CD14-positive monocyte (primary cell): ENCODE measurements around the gene OSBPL1A. TPM values are rescaled to one million over a fixed set of nuclear protein-coding genes. Genes with fewer than 3 reads are reported as not detected.

Source experiments
- DNase-seq, 3 donors: peaks; one replicate each; pipeline ENCODE4 v3.0.0-alpha.2; 2011 to 2022
- H2AFZ ChIP-seq: 2 replicates; pipeline ENCODE4 v1.6.0; 2012; ENCODE audit warnings: mild to moderate bottlenecking, low read depth, low read length, inconsistent platforms; ENCODE audit not compliant: insufficient read depth, poor library complexity, severe bottlenecking
- H3K27ac ChIP-seq, 2 donors: 1 replicate in 1 of 2; 2 replicates in 1 of 2; pipeline ENCODE4 v1.5.1; 2012 to 2013; ENCODE audit warnings: low read length in 2 of 2, control low read depth in 1 of 2, inconsistent platforms in 1 of 2, low read depth in 1 of 2, mild to moderate bottlenecking in 1 of 2
- H3K27me3 ChIP-seq, 2 donors: one replicate each; pipeline versions ENCODE4 v1.6.0 to v1.6.1; 2011 to 2013; ENCODE audit warnings: low read length in 2 of 2; ENCODE audit not compliant: control insufficient read depth in 2 of 2, insufficient read depth in 2 of 2
- H3K36me3 ChIP-seq, 2 donors: replicated peaks in 1 of 2; 1 replicate in 1 of 2; 2 replicates in 1 of 2; pipeline versions ENCODE4 v1.5.1 to v1.6.1; 2012 to 2013; ENCODE audit warnings: low read length in 2 of 2, control low read depth in 1 of 2, inconsistent platforms in 1 of 2, mild to moderate bottlenecking in 1 of 2; ENCODE audit not compliant: insufficient read depth in 2 of 2, control insufficient read depth in 1 of 2
- H3K4me1 ChIP-seq, 2 donors: 1 replicate in 1 of 2; 2 replicates in 1 of 2; pipeline versions ENCODE4 v1.5.1 to v1.6.1; 2012 to 2013; ENCODE audit warnings: low read length in 2 of 2, control low read depth in 1 of 2, inconsistent platforms in 1 of 2, mild to moderate bottlenecking in 1 of 2, moderate library complexity in 1 of 2; ENCODE audit not compliant: insufficient read depth in 2 of 2, control insufficient read depth in 1 of 2
- H3K4me2 ChIP-seq: replicated peaks from 2 replicates; pipeline ENCODE3; 2012; ENCODE audit warnings: low read length, moderate library complexity, mild to moderate bottlenecking; ENCODE audit not compliant: poor library complexity, severe bottlenecking; ENCODE audit errors: extremely low read depth
- H3K4me3 ChIP-seq, 3 experiments: fragments of 200-600 bp in 1 of 3; sonication (generic) in 1 of 3; replicated peaks in 1 of 3; 1 replicate in 2 of 3; 2 replicates in 1 of 3; pipeline ENCODE4 v1.5.1; 2011 to 2013; ENCODE audit warnings: low read length in 3 of 3, mild to moderate bottlenecking in 3 of 3, control low read depth in 2 of 3, low read depth in 2 of 3, inconsistent platforms in 1 of 3, moderate library complexity in 1 of 3
- H3K79me2 ChIP-seq: 2 replicates; pipeline ENCODE4 v1.6.0; 2012; ENCODE audit warnings: mild to moderate bottlenecking, control low read depth, inconsistent platforms, low read length, moderate library complexity; ENCODE audit not compliant: insufficient read depth
- H3K9ac ChIP-seq: 2 replicates; pipeline ENCODE4 v1.6.0; 2017; ENCODE audit warnings: low read length, mild to moderate bottlenecking; ENCODE audit not compliant: insufficient read depth, poor library complexity, severe bottlenecking
- H3K9me3 ChIP-seq, 2 donors: replicated peaks in 1 of 2; 1 replicate in 1 of 2; 2 replicates in 1 of 2; pipeline versions ENCODE4 v1.5.1 to v1.6.1; 2012 to 2013; ENCODE audit warnings: low read length in 2 of 2, control low read depth in 1 of 2; ENCODE audit not compliant: control insufficient read depth in 1 of 2, insufficient read depth in 1 of 2
- H4K20me1 ChIP-seq: 2 replicates; pipeline ENCODE4 v1.6.0; 2012; ENCODE audit warnings: mild to moderate bottlenecking, low read length, control low read depth, moderate library complexity; ENCODE audit not compliant: insufficient read depth
- H3K27ac Mint-ChIP-seq, 7 donors: one replicate each; pipeline ENCODE4 v1.8.0; 2020; ENCODE audit warnings: mild to moderate bottlenecking in 7 of 7, mixed read lengths in 7 of 7, moderate library complexity in 6 of 7, inconsistent platforms in 2 of 7
- H3K27me3 Mint-ChIP-seq, 3 donors: one replicate each; pipeline ENCODE4 v1.8.0; 2021 to 2022; ENCODE audit warnings: low read depth in 3 of 3, mild to moderate bottlenecking in 3 of 3, mixed read lengths in 3 of 3, moderate library complexity in 3 of 3, inconsistent platforms in 1 of 3
- H3K36me3 Mint-ChIP-seq, 2 donors: one replicate each; pipeline ENCODE4 v1.8.0; 2020; ENCODE audit warnings: mixed read lengths in 2 of 2, inconsistent platforms in 1 of 2, mild to moderate bottlenecking in 1 of 2
- H3K4me1 Mint-ChIP-seq: one replicate; pipeline ENCODE4 v1.8.0; 2020; ENCODE audit warnings: mild to moderate bottlenecking, mixed read lengths
- H3K4me3 Mint-ChIP-seq, 2 donors: one replicate each; pipeline ENCODE4 v1.8.0; 2020; ENCODE audit warnings: mild to moderate bottlenecking in 2 of 2, mixed read lengths in 2 of 2, moderate library complexity in 1 of 2
- H3K9me3 Mint-ChIP-seq, 7 donors: one replicate each; pipeline ENCODE4 v1.8.0; 2020 to 2022; ENCODE audit warnings: mixed read lengths in 7 of 7, mild to moderate bottlenecking in 6 of 7, moderate library complexity in 6 of 7, inconsistent platforms in 2 of 7
- WGBS: methylation state at CpG from one replicate; pipeline ENCODE4 v1.1.5; 2013; ENCODE audit warnings: missing lambda C conversion rate; ENCODE audit not compliant: insufficient coverage; 5-methylcytosine and 5-hydroxymethylcytosine counted together
- intact Hi-C, 2 donors: fragments of 100-400 bp; cut with micrococcal nuclease; formaldehyde crosslinking; loops; one replicate each; pipeline versions ENCODE4 v1.15.0 to v1.15.1; 2023
- polyA plus RNA-seq, 3 donors: library from polyadenylated mRNA; depleted of rRNA in 1 of 3; unstranded in 2 of 3; stranded (reverse) in 1 of 3; fragments of 300-500 nt in 2 of 3; fragments of >200 nt in 1 of 3; fragmentation: Illumina TruSeq in 2 of 3; gene quantifications; 1 replicate in 2 of 3; 2 replicates in 1 of 3; pipeline ENCODE4 v1.2.3, GENCODE V29; 2012 to 2021
- TF ChIP-seq, protein P1 (sequence below): fragments of 200-600 bp; IDR thresholded peaks from one replicate; pipeline ENCODE4 v1.8.0; 2022; ENCODE audit warnings: antibody characterized with exemption, mild to moderate bottlenecking

The OSBPL1A gene
- polyA plus RNA-seq, 3 donors, result 6.3 to 9.1 (median 7.1) TPM

DNA sequence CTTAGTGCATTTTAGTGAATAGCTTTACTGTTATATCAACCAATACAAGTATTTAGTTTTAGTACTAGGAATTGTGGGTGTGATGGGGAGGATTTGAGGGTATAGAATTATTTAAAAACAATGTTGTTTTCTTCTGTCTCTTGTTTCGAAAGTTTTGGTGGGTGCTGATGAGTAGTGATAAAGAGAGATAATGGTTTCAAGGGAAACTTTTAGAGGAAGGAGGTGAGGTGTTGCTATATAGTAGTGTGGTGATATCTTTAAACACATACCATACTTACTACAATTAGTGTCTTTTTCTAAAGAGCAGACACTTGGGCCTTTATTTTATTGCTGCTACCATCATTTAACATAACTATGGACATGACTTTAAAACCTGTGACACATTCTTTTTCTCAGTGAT, 39.3 kb upstream of the OSBPL1A start:
- Mint-ChIP-seq H3K27me3 (no peaks in the 10 kb centered on the region), H3K4me3 (no peak overlapping the region), H3K9me3 (no peaks in the 10 kb centered on the region), H3K4me1 (peaks cover 15% of the 10 kb centered on the region), H3K36me3 (peaks cover 52 to 71% of the 10 kb centered on the region in 2 donors), H3K27ac (no peak overlapping the region)
- intact Hi-C loops, result loop anchor here in 1 of 2 donors (10.0 kb wide), 1 partner anchor 62 kb away; no protein-coding TSS in a partner anchor
- H3K79me2 ChIP-seq, result no peaks in the 10 kb centered on the region
- no peak overlapping the region for H3K27ac ChIP-seq
- no peaks in the 10 kb centered on the region for H3K27me3 ChIP-seq
- no peak overlapping the region for H3K4me2 ChIP-seq
- no peaks in the 10 kb centered on the region for H4K20me1 ChIP-seq
- H3K36me3 ChIP-seq, result peaks cover 27 to 57% of the 10 kb centered on the region in 2 donors
- no peak for DNase-seq
- no peak overlapping the region for H3K4me3 ChIP-seq
- WGBS, result 83% methylated on average over 1 of the region's 1 CpG
- no peak overlapping the region for H2AFZ ChIP-seq
- H3K9me3 ChIP-seq, result no peaks in the 10 kb centered on the region
- peaks cover 0 to 4% of the 10 kb centered on the region in 2 donors for H3K4me1 ChIP-seq
- TF ChIP-seq, protein P1, sequence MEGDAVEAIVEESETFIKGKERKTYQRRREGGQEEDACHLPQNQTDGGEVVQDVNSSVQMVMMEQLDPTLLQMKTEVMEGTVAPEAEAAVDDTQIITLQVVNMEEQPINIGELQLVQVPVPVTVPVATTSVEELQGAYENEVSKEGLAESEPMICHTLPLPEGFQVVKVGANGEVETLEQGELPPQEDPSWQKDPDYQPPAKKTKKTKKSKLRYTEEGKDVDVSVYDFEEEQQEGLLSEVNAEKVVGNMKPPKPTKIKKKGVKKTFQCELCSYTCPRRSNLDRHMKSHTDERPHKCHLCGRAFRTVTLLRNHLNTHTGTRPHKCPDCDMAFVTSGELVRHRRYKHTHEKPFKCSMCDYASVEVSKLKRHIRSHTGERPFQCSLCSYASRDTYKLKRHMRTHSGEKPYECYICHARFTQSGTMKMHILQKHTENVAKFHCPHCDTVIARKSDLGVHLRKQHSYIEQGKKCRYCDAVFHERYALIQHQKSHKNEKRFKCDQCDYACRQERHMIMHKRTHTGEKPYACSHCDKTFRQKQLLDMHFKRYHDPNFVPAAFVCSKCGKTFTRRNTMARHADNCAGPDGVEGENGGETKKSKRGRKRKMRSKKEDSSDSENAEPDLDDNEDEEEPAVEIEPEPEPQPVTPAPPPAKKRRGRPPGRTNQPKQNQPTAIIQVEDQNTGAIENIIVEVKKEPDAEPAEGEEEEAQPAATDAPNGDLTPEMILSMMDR, result no peak
- no peak overlapping the region for H3K9ac ChIP-seq

DNA sequence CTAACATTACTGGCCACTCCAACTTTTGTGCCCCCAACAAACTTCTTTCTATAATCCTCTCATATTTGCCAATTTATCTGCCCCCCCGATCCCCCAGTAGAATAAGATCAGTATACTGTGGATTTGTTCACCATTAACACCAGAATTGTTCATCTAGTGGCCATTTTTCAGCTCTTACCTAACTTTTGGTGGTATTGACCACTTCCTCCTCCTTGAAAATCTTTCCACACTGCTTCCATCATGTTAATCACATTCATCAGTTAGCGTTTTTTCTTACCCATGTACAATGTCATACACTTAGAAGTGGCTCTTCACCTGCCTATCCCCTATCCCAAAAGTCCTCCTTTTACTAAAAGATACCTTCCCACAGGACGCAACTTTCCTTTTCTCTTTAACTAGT, 35.0 kb upstream of the OSBPL1A start:
- H3K4me2 ChIP-seq, result no peak overlapping the region
- H3K4me1 Mint-ChIP-seq, result peaks cover 14% of the 10 kb centered on the region
- no peaks in the 10 kb centered on the region for H3K27me3 ChIP-seq
- H3K36me3 Mint-ChIP-seq, result peaks cover 36 to 39% of the 10 kb centered on the region in 2 donors
- H3K27ac ChIP-seq, result no peak overlapping the region
- no peaks in the 10 kb centered on the region for H4K20me1 ChIP-seq
- H3K9me3 ChIP-seq, result no peaks in the 10 kb centered on the region
- intact Hi-C loops, result loop anchor here in 1 of 2 donors (10.0 kb wide), 1 partner anchor 58 kb away; no protein-coding TSS in a partner anchor
- H3K27ac Mint-ChIP-seq, result peak overlapping the region in 1 of 7 donors; percentile 7
- H3K9me3 Mint-ChIP-seq, result no peaks in the 10 kb centered on the region
- H3K4me3 Mint-ChIP-seq, result no peak overlapping the region
- peaks cover 0 to 2% (median 0%) of the 10 kb centered on the region in 3 donors for H3K27me3 Mint-ChIP-seq
- peaks cover 2 to 5% of the 10 kb centered on the region in 2 donors for H3K4me1 ChIP-seq
- no peak overlapping the region for H3K4me3 ChIP-seq
- H3K36me3 ChIP-seq, result peaks cover 15 to 31% of the 10 kb centered on the region in 2 donors
- peaks cover 2% of the 10 kb centered on the region for H3K79me2 ChIP-seq
- 50% methylated on average over 2 of the region's 3 CpGs for WGBS
- no peak overlapping the region for H3K9ac ChIP-seq
- TF ChIP-seq, protein P1, result no peak
- no peak overlapping the region for H2AFZ ChIP-seq
- peak in 1 of 3 donors; percentile 9 for DNase-seq
